Right lobe of liver (tissue), 6 donors: ENCODE measurements around the gene TMX4. TPM values are rescaled to one million over a fixed set of nuclear protein-coding genes. Genes with fewer than 3 reads are reported as not detected.
A peak's percentile ranks its signal among the peaks of the same experiment; 100 is the strongest.

Source experiments
- ATAC-seq, 4 donors: fragments of 200-7000 bp; cut with Tn5 transposase; one replicate each; pipeline ENCODE4 v1.9.1; 2020; ENCODE audit warnings: mild to moderate bottlenecking in 4 of 4, moderate library complexity in 4 of 4
- DNase-seq, 3 donors: peaks; one replicate each; pipeline ENCODE4 v3.0.0-alpha.2; 2020
- H3K27ac ChIP-seq, 3 donors: fragments of 200-600 bp; one replicate each; pipeline ENCODE4 v1.8.0; 2022
- H3K27me3 ChIP-seq, 2 donors: fragments of 200-600 bp; one replicate each; pipeline ENCODE4 v1.8.0; 2022
- H3K36me3 ChIP-seq, 4 donors: fragments of 200-600 bp; sonication (generic) in 1 of 4; one replicate each; pipeline versions ENCODE4 v1.5.1 to v1.8.0; 2017 to 2022; ENCODE audit warnings: control low read depth in 1 of 4
- H3K4me1 ChIP-seq, 4 donors: fragments of 200-600 bp; sonication (generic) in 1 of 4; one replicate each; pipeline versions ENCODE4 v1.5.1 to v1.8.0; 2017 to 2022; ENCODE audit warnings: control low read depth in 1 of 4
- H3K4me3 ChIP-seq, 3 donors: fragments of 200-600 bp; one replicate each; pipeline ENCODE4 v1.8.0; 2022
- H3K9me3 ChIP-seq, 4 donors: fragments of 200-600 bp; sonication (generic) in 1 of 4; one replicate each; pipeline versions ENCODE4 v1.5.1 to v1.8.0; 2017 to 2022; ENCODE audit warnings: control low read depth in 1 of 4
- CTCF ChIP-seq, 4 donors: fragments of 200-600 bp in 3 of 4; fragments of 450-650 bp in 1 of 4; IDR thresholded peaks; one replicate each; pipeline versions ENCODE4 v1.5.1 to v1.8.0; 2016 to 2022; ENCODE audit warnings: antibody characterized with exemption in 4 of 4, mild to moderate bottlenecking in 2 of 4
- POLR2A ChIP-seq: fragments of 450-650 bp; IDR thresholded peaks from one replicate; pipeline ENCODE4 v1.6.1; 2017; ENCODE audit warnings: antibody characterized with exemption, mild to moderate bottlenecking
- WGBS: methylation state at CpG from one replicate; pipeline ENCODE4 v1.1.6; 2018; ENCODE audit warnings: low coverage, low lambda C conversion rate; ENCODE audit not compliant: insufficient coverage; ENCODE audit errors: missing lambda C conversion rate; 5-methylcytosine and 5-hydroxymethylcytosine counted together
- intact Hi-C, 2 donors: fragments of 100-400 bp; cut with DNase I; formaldehyde crosslinking; loops; one replicate each; pipeline versions ENCODE4 v1.11.2 to v1.14.1; 2022
- total RNA-seq, 6 experiments: library from RNA; depleted of rRNA in 2 of 6; stranded (reverse); fragments of >200 nt in 2 of 6; fragmentation: NEBNext Ultra II Directional in 3 of 6; extraction: Animal tissue kit (Norgen Biotek cat#: 25700) in 3 of 6; gene quantifications; one replicate each; pipeline versions ENCODE4 v1.1.0 to v1.2.4, GENCODE V29; 2016 to 2023
- donor health status: DM: no; HTN: yes; CAD: no.
- donor health status: DM: no; HTN: no; CAD: no.
- donor health status: DM: no; HTN: no; CAD: no.
- donor health status: DM: no; HTN: yes; CAD: no.
- donor health status: DM: no; HTN: yes; CAD: no.

Gene TMX4
- total RNA-seq, 6 experiments from 2014 or later: 24.6 to 27.7 (median 25.7) TPM

DNA sequence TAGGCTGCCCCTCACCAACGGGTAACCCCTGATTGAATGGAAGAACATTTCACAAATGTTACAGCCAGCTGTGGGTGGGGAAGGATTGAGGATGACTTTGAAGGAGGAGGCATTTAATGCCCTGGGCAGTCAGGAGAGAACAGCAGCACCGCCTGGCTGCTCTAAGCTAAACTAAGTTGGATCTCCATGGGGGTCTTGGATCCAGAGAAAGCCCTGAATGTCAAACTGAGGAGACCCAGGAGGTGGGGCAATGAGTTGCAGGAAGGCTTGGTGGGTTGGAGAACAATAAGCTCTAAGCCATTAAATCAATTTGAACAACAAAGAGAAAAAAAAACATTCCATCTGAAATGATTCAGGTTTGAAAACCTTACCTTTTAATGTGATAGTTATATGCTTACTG lies 35.4 kb downstream of the TMX4 start:
- WGBS: 94% methylated on average over 2 of the region's 2 CpGs
- no peak for ATAC-seq

GRCh38 chr20:7981374-7981773 lies 38.2 kb downstream of the TMX4 start:
- DNase-seq: no peak
- Histone ChIP-seq H3K27ac (peak overlapping the region; percentile 55 to 83 (median 59)), H3K36me3 (no peaks in the 10 kb centered on the region), H3K4me3 (peak overlapping the region in 2 of 3 donors; percentile 14 to 27), H3K9me3 (no peaks in the 10 kb centered on the region), H3K27me3 (no peaks in the 10 kb centered on the region), H3K4me1 (peaks cover 0 to 22% (median 8%) of the 10 kb centered on the region in 4 donors)
- intact Hi-C loops: no loop called here
- ATAC-seq: peak; percentile 92 to 95 (median 94)
- TF ChIP-seq POLR2A (no peak), CTCF (IDR thresholded peaks at IDR 0.05) (no peak)

More for the DNA sequence above, 35.4 kb downstream of the TMX4 start:
- Histone ChIP-seq H3K36me3 (no peaks in the 10 kb centered on the region), H3K4me3 (no peak overlapping the region), H3K27ac (no peak overlapping the region), H3K4me1 (peaks cover 0 to 25% (median 8%) of the 10 kb centered on the region in 4 donors), H3K27me3 (no peaks in the 10 kb centered on the region), H3K9me3 (no peaks in the 10 kb centered on the region)
- intact Hi-C loops: no loop called here
- no peak for DNase-seq
- TF ChIP-seq CTCF (IDR thresholded peaks at IDR 0.05): no peak
- TF ChIP-seq POLR2A: no peak

GRCh38 chr20:7980332-7981046 lies 39.1 kb downstream of the TMX4 start:
- no peak for DNase-seq
- H3K27me3 ChIP-seq: no peaks in the 10 kb centered on the region
- intact Hi-C loops: no loop called here
- H3K36me3 ChIP-seq: no peaks in the 10 kb centered on the region
- ATAC-seq: peak; percentile 89 to 92 (median 91)
- peaks cover 0 to 30% (median 8%) of the 10 kb centered on the region in 4 donors for H3K4me1 ChIP-seq
- H3K4me3 ChIP-seq: peak overlapping the region in 2 of 3 donors; percentile 14 to 18
- 42% methylated on average over 9 of the region's 10 CpGs for WGBS
- no peaks in the 10 kb centered on the region for H3K9me3 ChIP-seq
- TF ChIP-seq CTCF (IDR thresholded peaks at IDR 0.05) (peak; percentile 42 to 60 (median 49)), POLR2A (no peak)
- H3K27ac ChIP-seq: peak overlapping the region; percentile 55 to 83 (median 59)

- 95% methylated on average over 5 of the region's 5 CpGs for WGBS
- Histone ChIP-seq H3K27me3 (no peaks in the 10 kb centered on the region), H3K4me3 (no peak overlapping the region), H3K36me3 (no peaks in the 10 kb centered on the region), H3K4me1 (peaks cover 0 to 44% (median 12%) of the 10 kb centered on the region in 4 donors), H3K27ac (no peak overlapping the region), H3K9me3 (no peaks in the 10 kb centered on the region)
- DNase-seq (no peak), ATAC-seq (no peak)
- TF ChIP-seq POLR2A (no peak), CTCF (IDR thresholded peaks at IDR 0.05) (no peak)
- intact Hi-C loops: no loop called here
These were observed 41.9 kb downstream of the TMX4 start for GRCh38 chr20:7977709-7978108.
